ENCODE measurements around the gene EML6. TPM values are rescaled to one million over a fixed set of nuclear protein-coding genes. Genes with fewer than 3 reads are reported as not detected.

EML6 gene
- total RNA-seq, 1 experiment from 2014 or later = 6.6 TPM

GRCh38 chr2:54704688-54705605, 18.5 kb upstream of the EML6 start:
- Histone ChIP-seq H4K20me1 (ENCODE audit: insufficient read depth) (no peaks in the 10 kb centered on the region), H3K9me2 (ENCODE audit: insufficient read depth) (no peaks in the 10 kb centered on the region), H3K9me3 (ENCODE audit: control insufficient read depth in 1 of 2, insufficient read depth in 1 of 2, low read depth in 1 of 2, low read length in 2 of 2) (no peaks in the 10 kb centered on the region), H3K4me1 (ENCODE audit: control insufficient read depth in 1 of 2, insufficient read depth in 2 of 2, low read length in 2 of 2) (no peaks in the 10 kb centered on the region), H3K9ac (ENCODE audit: low read length) (no peak overlapping the region), H3K36me3 (ENCODE audit: control insufficient read depth in 1 of 2, insufficient read depth in 2 of 2, low read length in 2 of 2) (no peaks in the 10 kb centered on the region), H3K4me3 (replicated peaks in 1 of 2; ENCODE audit: low read depth in 1 of 2, low read length in 2 of 2) (no peak overlapping the region), H3K27ac (ENCODE audit: low read depth, low read length) (no peak overlapping the region), H3K4me2 (ENCODE audit: low read length) (no peak overlapping the region), H3K27me3 (ENCODE audit: insufficient read depth, low read length) (no peaks in the 10 kb centered on the region), H3K79me2 (ENCODE audit: insufficient read depth, low read length) (no peaks in the 10 kb centered on the region), H2AFZ (ENCODE audit: low read depth, low read length, poor library complexity, severe bottlenecking) (peak overlapping the region; percentile 82)
- intact Hi-C loops (cut with micrococcal nuclease) = loop anchor here (1.0 kb wide), 4 partner anchors 40 to 598 kb away; no protein-coding TSS in a partner anchor
- peak; percentile 42 for DNase-seq (ENCODE audit: low read depth, low spot score)
- peak; percentile 82 for ATAC-seq
- CTCF ChIA-PET = interaction anchor here (0.7 to 2.7 kb wide), 23 partner anchors 9 to 601 kb away, joined by 3 to 58 read pairs (median 4); partner anchors contain the start of gene ACYP2
- no peak for TF ChIP-seq MAX (IDR thresholded peaks at IDR 0.05)
- TF ChIP-seq, protein P1, sequence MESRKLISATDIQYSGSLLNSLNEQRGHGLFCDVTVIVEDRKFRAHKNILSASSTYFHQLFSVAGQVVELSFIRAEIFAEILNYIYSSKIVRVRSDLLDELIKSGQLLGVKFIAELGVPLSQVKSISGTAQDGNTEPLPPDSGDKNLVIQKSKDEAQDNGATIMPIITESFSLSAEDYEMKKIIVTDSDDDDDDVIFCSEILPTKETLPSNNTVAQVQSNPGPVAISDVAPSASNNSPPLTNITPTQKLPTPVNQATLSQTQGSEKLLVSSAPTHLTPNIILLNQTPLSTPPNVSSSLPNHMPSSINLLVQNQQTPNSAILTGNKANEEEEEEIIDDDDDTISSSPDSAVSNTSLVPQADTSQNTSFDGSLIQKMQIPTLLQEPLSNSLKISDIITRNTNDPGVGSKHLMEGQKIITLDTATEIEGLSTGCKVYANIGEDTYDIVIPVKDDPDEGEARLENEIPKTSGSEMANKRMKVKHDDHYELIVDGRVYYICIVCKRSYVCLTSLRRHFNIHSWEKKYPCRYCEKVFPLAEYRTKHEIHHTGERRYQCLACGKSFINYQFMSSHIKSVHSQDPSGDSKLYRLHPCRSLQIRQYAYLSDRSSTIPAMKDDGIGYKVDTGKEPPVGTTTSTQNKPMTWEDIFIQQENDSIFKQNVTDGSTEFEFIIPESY (IDR thresholded peaks at IDR 0.05; ENCODE audit: extremely low read depth, insufficient replicate concordance, low read length) = no peak
- TF ChIP-seq, protein P2, sequence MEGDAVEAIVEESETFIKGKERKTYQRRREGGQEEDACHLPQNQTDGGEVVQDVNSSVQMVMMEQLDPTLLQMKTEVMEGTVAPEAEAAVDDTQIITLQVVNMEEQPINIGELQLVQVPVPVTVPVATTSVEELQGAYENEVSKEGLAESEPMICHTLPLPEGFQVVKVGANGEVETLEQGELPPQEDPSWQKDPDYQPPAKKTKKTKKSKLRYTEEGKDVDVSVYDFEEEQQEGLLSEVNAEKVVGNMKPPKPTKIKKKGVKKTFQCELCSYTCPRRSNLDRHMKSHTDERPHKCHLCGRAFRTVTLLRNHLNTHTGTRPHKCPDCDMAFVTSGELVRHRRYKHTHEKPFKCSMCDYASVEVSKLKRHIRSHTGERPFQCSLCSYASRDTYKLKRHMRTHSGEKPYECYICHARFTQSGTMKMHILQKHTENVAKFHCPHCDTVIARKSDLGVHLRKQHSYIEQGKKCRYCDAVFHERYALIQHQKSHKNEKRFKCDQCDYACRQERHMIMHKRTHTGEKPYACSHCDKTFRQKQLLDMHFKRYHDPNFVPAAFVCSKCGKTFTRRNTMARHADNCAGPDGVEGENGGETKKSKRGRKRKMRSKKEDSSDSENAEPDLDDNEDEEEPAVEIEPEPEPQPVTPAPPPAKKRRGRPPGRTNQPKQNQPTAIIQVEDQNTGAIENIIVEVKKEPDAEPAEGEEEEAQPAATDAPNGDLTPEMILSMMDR (IDR thresholded peaks at IDR 0.05 in 2 of 3, conservative IDR thresholded peaks at IDR 0.05 in 1 of 3; ENCODE audit: borderline replicate concordance in 1 of 3, insufficient read depth in 1 of 3, low read depth in 2 of 3, low read length in 2 of 3) = peak; percentile 33 to 78 (median 69); a peak in 5 of 6 replicates
- TF ChIP-seq RAD21 (IDR thresholded peaks at IDR 0.05; ENCODE audit: low read depth) = peak; percentile 84
- RAD21 ChIA-PET (ENCODE audit: low non-redundant PET in 1 of 2, low total read pairs in 2 of 2, uncharacterized antibody in 2 of 2, unreplicated experiment in 2 of 2) = interaction anchor here (0.7 to 1.6 kb wide), 6 partner anchors 39 to 652 kb away, joined by 3 to 9 read pairs (median 3); no protein-coding TSS in a partner anchor
- POLR2A ChIA-PET = interaction anchor here (1.3 kb wide), 1 partner anchor 40 kb away, joined by 6 read pairs; no protein-coding TSS in a partner anchor
- no TSS peak for BruUV-seq (replicated peaks)

All from HCT116 (cell line).